ENCODE results near the gene TAS2R8.
"Not testable (repeated sequence)": the region's sequence is repeated elsewhere in the genome, so short reads cannot be mapped to it uniquely, and the experiment has no call there.

Gene TAS2R8

GRCh38 chr12:10801741-10802140, 5.3 kb downstream of the TAS2R8 start:
- FAIRE-seq (no peak), DNase-seq (ENCODE audit: insufficient read length, low spot score) (no peak)
- TF ChIP-seq POLR2A (IDR thresholded peaks at IDR 0.05; ENCODE audit: low read depth, low read length), result no peak

- DNase-seq (ENCODE audit: insufficient read length, low spot score), result no peak
- TF ChIP-seq POLR2A (IDR thresholded peaks at IDR 0.05; ENCODE audit: low read depth, low read length), result no peak
- no peak for FAIRE-seq
Measured at GRCh38 chr12:10794222-10794621, 12.9 kb downstream of the TAS2R8 start.

- DNase-seq (ENCODE audit: insufficient read length, low spot score); FAIRE-seq: not testable (repeated sequence)
Measured at GRCh38 chr12:10791769-10792168, 15.3 kb downstream of the TAS2R8 start.

GRCh38 chr12:10783252-10783651, 23.8 kb downstream of the TAS2R8 start:
- FAIRE-seq (no peak), DNase-seq (ENCODE audit: insufficient read length, low spot score) (no peak)

GRCh38 chr12:10779103-10779502, 28.0 kb downstream of the TAS2R8 start:
- FAIRE-seq (no peak), DNase-seq (ENCODE audit: insufficient read length, low spot score) (no peak)
- TF ChIP-seq POLR2A (IDR thresholded peaks at IDR 0.05; ENCODE audit: low read depth, low read length), result no peak

More at GRCh38 chr12:10783252-10783651, 23.8 kb downstream of the TAS2R8 start:
- no peak for TF ChIP-seq POLR2A (IDR thresholded peaks at IDR 0.05; ENCODE audit: low read depth, low read length)

- FAIRE-seq, result no peak
- no peak for TF ChIP-seq POLR2A (IDR thresholded peaks at IDR 0.05; ENCODE audit: low read depth, low read length)
- DNase-seq (ENCODE audit: insufficient read length, low spot score), result no peak
Measured at GRCh38 chr12:10771132-10771733, 35.9 kb downstream of the TAS2R8 start.

GRCh38 chr12:10759657-10760056, 47.4 kb downstream of the TAS2R8 start:
- TF ChIP-seq POLR2A (IDR thresholded peaks at IDR 0.05; ENCODE audit: low read depth, low read length), result no peak
- DNase-seq (ENCODE audit: insufficient read length, low spot score) (no peak), FAIRE-seq (no peak)

- TF ChIP-seq POLR2A (IDR thresholded peaks at IDR 0.05; ENCODE audit: low read depth, low read length), result no peak
- DNase-seq (ENCODE audit: insufficient read length, low spot score) (no peak), FAIRE-seq (no peak)
Measured at GRCh38 chr12:10756194-10756593, 50.9 kb downstream of the TAS2R8 start.
